Measurements from ENCODE around the gene GPX4. TPM values are rescaled to one million over a fixed set of nuclear protein-coding genes. Genes with fewer than 3 reads are reported as not detected.

GPX4 gene
- total and polyA plus RNA-seq, 2 experiments from 2014 or later = 351 to 573 TPM

DNA sequence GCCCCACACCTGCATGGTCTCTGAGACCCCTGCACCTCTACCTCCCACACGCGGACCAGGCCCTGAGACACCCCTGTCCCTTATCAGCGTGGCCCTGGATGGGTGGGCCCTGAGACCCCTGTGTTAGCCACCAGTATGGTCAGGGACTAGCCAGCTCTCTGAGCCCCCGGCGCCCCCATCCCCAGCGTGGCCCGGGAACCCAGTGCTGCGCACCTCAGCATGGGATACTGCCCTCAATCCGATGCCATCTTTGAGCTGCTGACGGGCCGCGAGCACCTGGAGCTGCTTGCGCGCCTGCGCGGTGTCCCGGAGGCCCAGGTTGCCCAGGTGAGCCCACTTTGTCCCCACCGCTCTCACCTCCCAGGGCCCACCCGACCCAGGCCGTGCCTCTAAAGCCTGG, 41.8 kb upstream of the GPX4 start:
- Mint-ChIP-seq H3K4me3 (peak overlapping the region; percentile 50), H3K27ac (no peak overlapping the region), H3K4me1 (peaks cover 14% of the 10 kb centered on the region), H3K27me3 (ENCODE audit: insufficient read depth, low read depth, poor library complexity) (peaks cover 17% of the 10 kb centered on the region), H3K9me3 (peaks cover 28% of the 10 kb centered on the region), H3K36me3 (ENCODE audit: low read depth) (peaks cover 21% of the 10 kb centered on the region)
- Histone ChIP-seq H3K4me3 (no peak overlapping the region), H3K9me2 (ENCODE audit: insufficient read depth) (no peaks in the 10 kb centered on the region), H3K27ac (ENCODE audit: low read depth) (no peak overlapping the region), H3F3A (replicated peaks; ENCODE audit: low read depth) (peaks cover 18% of the 10 kb centered on the region), H3K27me3 (ENCODE audit: insufficient read depth) (peaks cover 14% of the 10 kb centered on the region), H3K4me1 (ENCODE audit: insufficient read depth) (peaks cover 8% of the 10 kb centered on the region; the same call in 1 of the 2 replicates), H3K36me3 (ENCODE audit: insufficient read depth) (peaks cover 15% of the 10 kb centered on the region), H2AFZ (no peak overlapping the region), H3K79me2 (replicated peaks; ENCODE audit: insufficient read depth) (no peaks in the 10 kb centered on the region), H3K4me2 (no peak overlapping the region), H4K20me1 (replicated peaks; ENCODE audit: insufficient read depth) (no peaks in the 10 kb centered on the region)
- TF ChIP-seq ZNF114 (CRISPR knock-in tag; IDR thresholded peaks at IDR 0.05) (no peak), STAT1 (IDR thresholded peaks at IDR 0.05; ENCODE audit: unreplicated experiment) (no peak), EZH2phosphoT487 (IDR thresholded peaks at IDR 0.05; ENCODE audit: unreplicated experiment) (no peak), EZH2 (IDR thresholded peaks at IDR 0.05; ENCODE audit: low read depth, unreplicated experiment) (no peak), NANOG (IDR thresholded peaks at IDR 0.05; ENCODE audit: borderline replicate concordance) (no peak), CREB1 (CRISPR knock-in tag; IDR thresholded peaks at IDR 0.05; ENCODE audit: low read depth) (no peak), POLR2AphosphoS5 (IDR thresholded peaks at IDR 0.05; ENCODE audit: low read depth) (no peak), ZNF331 (CRISPR knock-in tag; IDR thresholded peaks at IDR 0.05; ENCODE audit: low read depth) (no peak), JUNB (IDR thresholded peaks at IDR 0.05; ENCODE audit: unreplicated experiment) (no peak)
- TF ChIP-seq, protein P1, sequence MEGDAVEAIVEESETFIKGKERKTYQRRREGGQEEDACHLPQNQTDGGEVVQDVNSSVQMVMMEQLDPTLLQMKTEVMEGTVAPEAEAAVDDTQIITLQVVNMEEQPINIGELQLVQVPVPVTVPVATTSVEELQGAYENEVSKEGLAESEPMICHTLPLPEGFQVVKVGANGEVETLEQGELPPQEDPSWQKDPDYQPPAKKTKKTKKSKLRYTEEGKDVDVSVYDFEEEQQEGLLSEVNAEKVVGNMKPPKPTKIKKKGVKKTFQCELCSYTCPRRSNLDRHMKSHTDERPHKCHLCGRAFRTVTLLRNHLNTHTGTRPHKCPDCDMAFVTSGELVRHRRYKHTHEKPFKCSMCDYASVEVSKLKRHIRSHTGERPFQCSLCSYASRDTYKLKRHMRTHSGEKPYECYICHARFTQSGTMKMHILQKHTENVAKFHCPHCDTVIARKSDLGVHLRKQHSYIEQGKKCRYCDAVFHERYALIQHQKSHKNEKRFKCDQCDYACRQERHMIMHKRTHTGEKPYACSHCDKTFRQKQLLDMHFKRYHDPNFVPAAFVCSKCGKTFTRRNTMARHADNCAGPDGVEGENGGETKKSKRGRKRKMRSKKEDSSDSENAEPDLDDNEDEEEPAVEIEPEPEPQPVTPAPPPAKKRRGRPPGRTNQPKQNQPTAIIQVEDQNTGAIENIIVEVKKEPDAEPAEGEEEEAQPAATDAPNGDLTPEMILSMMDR (conservative IDR thresholded peaks at IDR 0.05; ENCODE audit: low read depth in 2 of 2) = no peak
- TF ChIP-seq, protein P2, sequence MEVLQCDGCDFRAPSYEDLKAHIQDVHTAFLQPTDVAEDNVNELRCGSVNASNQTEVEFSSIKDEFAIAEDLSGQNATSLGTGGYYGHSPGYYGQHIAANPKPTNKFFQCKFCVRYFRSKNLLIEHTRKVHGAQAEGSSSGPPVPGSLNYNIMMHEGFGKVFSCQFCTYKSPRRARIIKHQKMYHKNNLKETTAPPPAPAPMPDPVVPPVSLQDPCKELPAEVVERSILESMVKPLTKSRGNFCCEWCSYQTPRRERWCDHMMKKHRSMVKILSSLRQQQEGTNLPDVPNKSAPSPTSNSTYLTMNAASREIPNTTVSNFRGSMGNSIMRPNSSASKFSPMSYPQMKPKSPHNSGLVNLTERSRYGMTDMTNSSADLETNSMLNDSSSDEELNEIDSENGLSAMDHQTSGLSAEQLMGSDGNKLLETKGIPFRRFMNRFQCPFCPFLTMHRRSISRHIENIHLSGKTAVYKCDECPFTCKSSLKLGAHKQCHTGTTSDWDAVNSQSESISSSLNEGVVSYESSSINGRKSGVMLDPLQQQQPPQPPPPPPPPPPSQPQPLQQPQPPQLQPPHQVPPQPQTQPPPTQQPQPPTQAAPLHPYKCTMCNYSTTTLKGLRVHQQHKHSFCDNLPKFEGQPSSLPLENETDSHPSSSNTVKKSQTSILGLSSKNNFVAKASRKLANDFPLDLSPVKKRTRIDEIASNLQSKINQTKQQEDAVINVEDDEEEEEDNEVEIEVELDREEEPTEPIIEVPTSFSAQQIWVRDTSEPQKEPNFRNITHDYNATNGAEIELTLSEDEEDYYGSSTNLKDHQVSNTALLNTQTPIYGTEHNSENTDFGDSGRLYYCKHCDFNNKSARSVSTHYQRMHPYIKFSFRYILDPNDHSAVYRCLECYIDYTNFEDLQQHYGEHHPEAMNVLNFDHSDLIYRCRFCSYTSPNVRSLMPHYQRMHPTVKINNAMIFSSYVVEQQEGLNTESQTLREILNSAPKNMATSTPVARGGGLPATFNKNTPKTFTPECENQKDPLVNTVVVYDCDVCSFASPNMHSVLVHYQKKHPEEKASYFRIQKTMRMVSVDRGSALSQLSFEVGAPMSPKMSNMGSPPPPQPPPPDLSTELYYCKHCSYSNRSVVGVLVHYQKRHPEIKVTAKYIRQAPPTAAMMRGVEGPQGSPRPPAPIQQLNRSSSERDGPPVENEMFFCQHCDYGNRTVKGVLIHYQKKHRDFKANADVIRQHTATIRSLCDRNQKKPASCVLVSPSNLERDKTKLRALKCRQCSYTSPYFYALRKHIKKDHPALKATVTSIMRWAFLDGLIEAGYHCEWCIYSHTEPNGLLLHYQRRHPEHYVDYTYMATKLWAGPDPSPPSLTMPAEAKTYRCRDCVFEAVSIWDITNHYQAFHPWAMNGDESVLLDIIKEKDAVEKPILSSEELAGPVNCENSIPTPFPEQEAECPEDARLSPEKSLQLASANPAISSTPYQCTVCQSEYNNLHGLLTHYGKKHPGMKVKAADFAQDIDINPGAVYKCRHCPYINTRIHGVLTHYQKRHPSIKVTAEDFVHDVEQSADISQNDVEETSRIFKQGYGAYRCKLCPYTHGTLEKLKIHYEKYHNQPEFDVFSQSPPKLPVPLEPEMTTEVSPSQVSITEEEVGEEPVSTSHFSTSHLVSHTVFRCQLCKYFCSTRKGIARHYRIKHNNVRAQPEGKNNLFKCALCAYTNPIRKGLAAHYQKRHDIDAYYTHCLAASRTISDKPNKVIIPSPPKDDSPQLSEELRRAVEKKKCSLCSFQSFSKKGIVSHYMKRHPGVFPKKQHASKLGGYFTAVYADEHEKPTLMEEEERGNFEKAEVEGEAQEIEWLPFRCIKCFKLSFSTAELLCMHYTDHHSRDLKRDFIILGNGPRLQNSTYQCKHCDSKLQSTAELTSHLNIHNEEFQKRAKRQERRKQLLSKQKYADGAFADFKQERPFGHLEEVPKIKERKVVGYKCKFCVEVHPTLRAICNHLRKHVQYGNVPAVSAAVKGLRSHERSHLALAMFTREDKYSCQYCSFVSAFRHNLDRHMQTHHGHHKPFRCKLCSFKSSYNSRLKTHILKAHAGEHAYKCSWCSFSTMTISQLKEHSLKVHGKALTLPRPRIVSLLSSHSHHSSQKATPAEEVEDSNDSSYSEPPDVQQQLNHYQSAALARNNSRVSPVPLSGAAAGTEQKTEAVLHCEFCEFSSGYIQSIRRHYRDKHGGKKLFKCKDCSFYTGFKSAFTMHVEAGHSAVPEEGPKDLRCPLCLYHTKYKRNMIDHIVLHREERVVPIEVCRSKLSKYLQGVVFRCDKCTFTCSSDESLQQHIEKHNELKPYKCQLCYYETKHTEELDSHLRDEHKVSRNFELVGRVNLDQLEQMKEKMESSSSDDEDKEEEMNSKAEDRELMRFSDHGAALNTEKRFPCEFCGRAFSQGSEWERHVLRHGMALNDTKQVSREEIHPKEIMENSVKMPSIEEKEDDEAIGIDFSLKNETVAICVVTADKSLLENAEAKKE (CRISPR knock-in tag; IDR thresholded peaks at IDR 0.05) = no peak
- TF ChIP-seq, protein P3, sequence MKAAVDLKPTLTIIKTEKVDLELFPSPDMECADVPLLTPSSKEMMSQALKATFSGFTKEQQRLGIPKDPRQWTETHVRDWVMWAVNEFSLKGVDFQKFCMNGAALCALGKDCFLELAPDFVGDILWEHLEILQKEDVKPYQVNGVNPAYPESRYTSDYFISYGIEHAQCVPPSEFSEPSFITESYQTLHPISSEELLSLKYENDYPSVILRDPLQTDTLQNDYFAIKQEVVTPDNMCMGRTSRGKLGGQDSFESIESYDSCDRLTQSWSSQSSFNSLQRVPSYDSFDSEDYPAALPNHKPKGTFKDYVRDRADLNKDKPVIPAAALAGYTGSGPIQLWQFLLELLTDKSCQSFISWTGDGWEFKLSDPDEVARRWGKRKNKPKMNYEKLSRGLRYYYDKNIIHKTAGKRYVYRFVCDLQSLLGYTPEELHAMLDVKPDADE (IDR thresholded peaks at IDR 0.05) = no peak
- DNase-seq (ENCODE audit: low spot score) (no peak), ATAC-seq (no peak)
